ENCODE measurements around the gene NUP50. TPM values are rescaled to one million over a fixed set of nuclear protein-coding genes. Genes with fewer than 3 reads are reported as not detected.

The NUP50 gene
- total RNA-seq, 2 experiments from 2014 or later = 151 to 154 TPM

- CTCF ChIA-PET = interaction anchor here (0.7 to 1.1 kb wide), 4 partner anchors 9 to 157 kb away, joined by 3 to 4 read pairs (median 3); no protein-coding TSS in a partner anchor
- peak; percentile 37 for DNase-seq
- H3K4me1 Mint-ChIP-seq (ENCODE audit: low read depth) = peaks cover 63% of the 10 kb centered on the region
- intact Hi-C loops (cut with micrococcal nuclease) = loop anchor here (5.0 kb wide), 1 partner anchor 153 kb away; no protein-coding TSS in a partner anchor
- H3K9me3 Mint-ChIP-seq = no peaks in the 10 kb centered on the region
- peaks cover 39% of the 10 kb centered on the region for H3K36me3 Mint-ChIP-seq (ENCODE audit: low read depth)
- peak overlapping the region; percentile 84 for H3K4me3 Mint-ChIP-seq
- peak overlapping the region; percentile 96 for H3K27ac Mint-ChIP-seq
- H3K27me3 Mint-ChIP-seq (ENCODE audit: low read depth) = no peaks in the 10 kb centered on the region
Observed at GRCh38 chr22:45164270-45165088, 754 bp downstream of the NUP50 start.

GRCh38 chr22:45166932-45167331 lies 3.2 kb downstream of the NUP50 start:
- peaks cover 50% of the 10 kb centered on the region for H3K36me3 Mint-ChIP-seq (ENCODE audit: low read depth)
- H3K4me3 Mint-ChIP-seq = no peak overlapping the region
- DNase-seq = no peak
- H3K9me3 Mint-ChIP-seq = no peaks in the 10 kb centered on the region
- intact Hi-C loops (cut with micrococcal nuclease) = no loop called here
- CTCF ChIA-PET = no interaction called here
- no peaks in the 10 kb centered on the region for H3K27me3 Mint-ChIP-seq (ENCODE audit: low read depth)
- peak overlapping the region; percentile 42 for H3K27ac Mint-ChIP-seq
- peaks cover 64% of the 10 kb centered on the region for H3K4me1 Mint-ChIP-seq (ENCODE audit: low read depth)

GRCh38 chr22:45169591-45170466 lies 6.1 kb downstream of the NUP50 start:
- Mint-ChIP-seq H3K9me3 (no peaks in the 10 kb centered on the region), H3K4me1 (ENCODE audit: low read depth) (peaks cover 85% of the 10 kb centered on the region), H3K36me3 (ENCODE audit: low read depth) (peaks cover 69% of the 10 kb centered on the region), H3K27ac (peak overlapping the region; percentile 87), H3K27me3 (ENCODE audit: low read depth) (no peaks in the 10 kb centered on the region), H3K4me3 (peak overlapping the region; percentile 41)
- peak; percentile 69 for DNase-seq
- intact Hi-C loops (cut with micrococcal nuclease) = loop anchor here (2.0 kb wide), 1 partner anchor 39 kb away; no protein-coding TSS in a partner anchor
- CTCF ChIA-PET = no interaction called here

DNA sequence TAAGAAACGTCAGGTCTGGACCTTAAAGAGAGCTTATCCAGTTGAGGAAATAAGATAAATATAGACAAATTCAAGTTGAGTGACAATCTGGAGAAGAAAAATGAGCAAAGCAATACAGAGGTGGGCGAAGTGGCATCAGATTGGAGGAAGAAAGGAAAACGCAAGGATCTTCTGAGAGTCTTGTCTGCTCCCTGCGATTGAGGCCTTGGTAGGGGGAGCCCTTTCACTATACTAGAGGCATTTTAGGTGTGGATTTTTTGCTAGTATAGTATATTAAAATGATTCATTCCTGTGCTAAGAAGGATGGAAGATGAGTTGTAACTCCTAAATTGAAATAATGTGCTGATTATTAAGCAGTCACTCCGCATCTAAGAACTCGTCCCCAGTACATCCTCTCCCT lies 8.1 kb downstream of the NUP50 start:
- DNase-seq = no peak
- H3K27ac Mint-ChIP-seq = peak overlapping the region; percentile 52
- CTCF ChIA-PET = no interaction called here
- H3K36me3 Mint-ChIP-seq (ENCODE audit: low read depth) = peaks cover 78% of the 10 kb centered on the region
- H3K4me3 Mint-ChIP-seq = no peak overlapping the region
- H3K4me1 Mint-ChIP-seq (ENCODE audit: low read depth) = peaks cover 83% of the 10 kb centered on the region
- intact Hi-C loops (cut with micrococcal nuclease) = loop anchor here (2.0 kb wide), 1 partner anchor 41 kb away; no protein-coding TSS in a partner anchor
- no peaks in the 10 kb centered on the region for H3K9me3 Mint-ChIP-seq
- H3K27me3 Mint-ChIP-seq (ENCODE audit: low read depth) = no peaks in the 10 kb centered on the region

- H3K9me3 Mint-ChIP-seq = no peaks in the 10 kb centered on the region
- H3K27ac Mint-ChIP-seq = peak overlapping the region; percentile 75
- H3K4me1 Mint-ChIP-seq (ENCODE audit: low read depth) = peaks cover 83% of the 10 kb centered on the region
- CTCF ChIA-PET = interaction anchor here (0.7 to 1.2 kb wide), 5 partner anchors 8 to 129 kb away, joined by 3 to 5 read pairs (median 4); partner anchors contain the start of gene NUP50
- intact Hi-C loops (cut with micrococcal nuclease) = loop anchor here (1.0 kb wide), 1 partner anchor 10 kb away; the partner anchor contains the start of gene NUP50
- H3K4me3 Mint-ChIP-seq = no peak overlapping the region
- H3K27me3 Mint-ChIP-seq (ENCODE audit: low read depth) = no peaks in the 10 kb centered on the region
- peak; percentile 29 for DNase-seq
- H3K36me3 Mint-ChIP-seq (ENCODE audit: low read depth) = peaks cover 85% of the 10 kb centered on the region
Observed at GRCh38 chr22:45172881-45173585, 9.3 kb downstream of the NUP50 start.

DNA sequence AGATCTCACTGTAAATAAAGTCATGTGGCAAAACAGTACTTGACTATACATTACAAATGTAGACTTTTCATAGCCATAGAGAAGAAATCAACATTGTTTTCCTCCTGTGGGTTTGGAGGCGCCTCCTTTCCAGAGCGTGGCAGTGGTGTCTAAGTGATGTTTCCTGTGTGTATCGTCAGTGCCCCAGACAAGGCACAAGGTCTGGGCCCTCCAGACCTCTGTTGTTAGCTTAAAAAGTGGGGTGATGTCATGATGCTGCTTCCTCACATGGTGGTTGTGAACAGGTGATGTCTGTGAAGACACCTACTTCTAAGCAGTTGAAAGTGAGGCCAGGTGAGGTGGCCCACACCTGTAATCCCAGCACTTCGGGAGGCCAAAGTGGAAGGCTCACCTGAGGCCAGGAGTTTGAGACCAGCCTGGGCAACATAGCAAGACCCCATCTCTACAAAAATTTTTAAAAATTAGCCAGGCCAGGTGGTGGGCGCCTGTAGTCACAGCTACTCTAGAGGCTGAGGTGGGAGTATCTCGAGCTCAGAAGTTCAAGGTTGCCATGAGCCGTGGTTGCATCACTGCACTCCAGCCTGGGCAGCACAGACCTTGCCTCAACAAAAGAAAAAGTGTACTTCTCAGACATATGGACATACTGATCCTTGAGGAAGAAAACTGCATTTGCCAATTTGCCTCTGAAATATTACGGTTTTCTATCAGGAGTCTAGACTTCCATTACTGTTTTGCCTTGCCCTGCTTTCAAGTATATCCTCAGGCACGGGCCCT lies 15.7 kb downstream of the NUP50 start:
- Mint-ChIP-seq H3K36me3 (ENCODE audit: low read depth) (peaks cover 74% of the 10 kb centered on the region), H3K4me3 (no peak overlapping the region), H3K9me3 (no peaks in the 10 kb centered on the region), H3K4me1 (ENCODE audit: low read depth) (peaks cover 60% of the 10 kb centered on the region), H3K27ac (peak overlapping the region; percentile 32), H3K27me3 (ENCODE audit: low read depth) (no peaks in the 10 kb centered on the region)
- CTCF ChIA-PET = no interaction called here
- intact Hi-C loops (cut with micrococcal nuclease) = no loop called here
- DNase-seq = peak; percentile 23

- no peak for DNase-seq
- CTCF ChIA-PET = interaction anchor here (0.7 kb wide), 1 partner anchor 12 kb away, joined by 3 read pairs; no protein-coding TSS in a partner anchor
- H3K9me3 Mint-ChIP-seq = no peaks in the 10 kb centered on the region
- peaks cover 53% of the 10 kb centered on the region for H3K4me1 Mint-ChIP-seq (ENCODE audit: low read depth)
- peaks cover 73% of the 10 kb centered on the region for H3K36me3 Mint-ChIP-seq (ENCODE audit: low read depth)
- H3K27ac Mint-ChIP-seq = no peak overlapping the region
- no peaks in the 10 kb centered on the region for H3K27me3 Mint-ChIP-seq (ENCODE audit: low read depth)
- H3K4me3 Mint-ChIP-seq = no peak overlapping the region
- intact Hi-C loops (cut with micrococcal nuclease) = no loop called here
Observed at GRCh38 chr22:45180146-45180679, 16.5 kb downstream of the NUP50 start.

DNA sequence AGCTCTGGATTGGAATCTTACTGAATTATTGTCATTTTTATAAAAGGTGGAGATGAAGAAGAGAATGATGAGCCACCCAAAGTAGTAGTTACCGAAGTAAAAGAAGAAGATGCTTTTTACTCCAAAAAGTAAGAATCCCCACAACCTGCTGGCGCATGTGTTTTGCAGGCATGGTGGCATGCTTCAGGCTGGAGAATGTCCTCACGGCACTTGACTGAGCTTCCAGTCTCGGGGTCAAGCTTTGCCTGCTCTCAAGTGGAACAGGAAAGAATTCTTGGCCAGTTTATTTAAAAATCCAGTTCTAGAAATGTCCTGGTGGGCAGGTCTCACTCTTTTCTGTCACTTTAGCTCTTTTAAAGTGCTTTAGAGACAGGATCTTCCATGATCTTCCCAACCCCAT lies 17.5 kb downstream of the NUP50 start:
- no peak for DNase-seq
- CTCF ChIA-PET = no interaction called here
- Mint-ChIP-seq H3K27ac (peak overlapping the region; percentile 79), H3K9me3 (no peaks in the 10 kb centered on the region), H3K4me3 (no peak overlapping the region), H3K27me3 (ENCODE audit: low read depth) (no peaks in the 10 kb centered on the region), H3K4me1 (ENCODE audit: low read depth) (peaks cover 51% of the 10 kb centered on the region), H3K36me3 (ENCODE audit: low read depth) (peaks cover 66% of the 10 kb centered on the region)
- intact Hi-C loops (cut with micrococcal nuclease) = no loop called here

- Mint-ChIP-seq H3K4me1 (ENCODE audit: low read depth) (peaks cover 51% of the 10 kb centered on the region), H3K4me3 (no peak overlapping the region), H3K9me3 (no peaks in the 10 kb centered on the region), H3K36me3 (ENCODE audit: low read depth) (peaks cover 61% of the 10 kb centered on the region), H3K27me3 (ENCODE audit: low read depth) (no peaks in the 10 kb centered on the region), H3K27ac (peak overlapping the region; percentile 79)
- intact Hi-C loops (cut with micrococcal nuclease) = no loop called here
- CTCF ChIA-PET = no interaction called here
- DNase-seq = no peak
Observed at GRCh38 chr22:45181766-45182165, 18.0 kb downstream of the NUP50 start.

DNA sequence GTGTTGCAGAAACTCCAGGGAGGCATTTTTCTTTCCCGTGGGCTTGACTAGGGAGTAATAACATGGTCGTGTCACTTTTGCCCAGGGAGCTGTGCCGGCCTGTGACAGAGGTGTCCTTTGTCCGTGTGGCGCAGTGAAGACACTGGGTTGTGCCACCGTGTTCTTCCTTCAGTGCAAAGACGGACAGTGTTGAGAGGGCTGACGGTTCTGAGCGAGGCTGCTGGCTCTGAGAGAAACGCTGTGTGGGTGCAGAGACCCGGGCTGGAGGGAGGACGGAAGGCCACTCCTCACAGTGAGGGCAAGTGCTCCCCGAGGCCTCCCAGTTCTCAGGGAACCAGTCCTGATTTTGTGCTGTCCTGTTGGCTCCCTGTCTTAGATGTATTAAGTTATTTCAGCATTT lies 20.2 kb downstream of the NUP50 start:
- H3K27ac Mint-ChIP-seq = no peak overlapping the region
- no peak for DNase-seq
- peaks cover 44% of the 10 kb centered on the region for H3K36me3 Mint-ChIP-seq (ENCODE audit: low read depth)
- no peak overlapping the region for H3K4me3 Mint-ChIP-seq
- H3K27me3 Mint-ChIP-seq (ENCODE audit: low read depth) = no peaks in the 10 kb centered on the region
- CTCF ChIA-PET = interaction anchor here (1.2 kb wide), 1 partner anchor 82 kb away, joined by 4 read pairs; no protein-coding TSS in a partner anchor
- no peaks in the 10 kb centered on the region for H3K9me3 Mint-ChIP-seq
- intact Hi-C loops (cut with micrococcal nuclease) = no loop called here
- peaks cover 38% of the 10 kb centered on the region for H3K4me1 Mint-ChIP-seq (ENCODE audit: low read depth)

All from activated naive CD4-positive, alpha-beta T cell treated with anti-CD3 and anti-CD28 coated beads for 36 hours (primary cell).